ENCODE measurements around the gene MYCT1. TPM values are rescaled to one million over a fixed set of nuclear protein-coding genes. Genes with fewer than 3 reads are reported as not detected.
"Not testable (repeated sequence)": the region's sequence is repeated elsewhere in the genome, so short reads cannot be mapped to it uniquely, and the experiment has no call there.

The MYCT1 gene
- polyA plus RNA-seq, 1 experiment = 0.02 TPM

DNA sequence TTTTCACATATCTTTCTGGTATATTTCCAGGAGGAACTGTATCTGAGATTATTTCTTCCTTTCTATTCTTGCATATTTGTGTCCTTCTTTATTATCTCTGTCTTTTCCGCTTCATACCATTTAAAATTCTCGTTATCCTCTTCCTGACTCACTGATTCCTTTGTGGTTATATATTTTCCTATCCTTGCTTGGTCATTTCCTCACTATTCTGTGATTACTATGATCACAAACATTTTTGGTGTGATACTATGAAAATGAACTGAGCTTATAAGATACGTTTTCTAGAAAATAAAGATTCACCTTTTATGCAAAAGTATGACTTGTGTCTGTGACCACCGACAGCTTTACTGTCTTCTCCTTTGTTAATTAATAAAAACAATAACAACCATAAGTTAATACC lies 26.5 kb upstream of the MYCT1 start:
- DNase-seq (ENCODE audit: low read depth) = no peak
- Histone ChIP-seq H3K4me3 (ENCODE audit: low read depth, low read length) (no peak overlapping the region), H3K36me3 (ENCODE audit: control insufficient read depth, insufficient read depth, low read length) (no peaks in the 10 kb centered on the region), H3K27me3 (ENCODE audit: control insufficient read depth, insufficient read depth, low read length) (no peaks in the 10 kb centered on the region)
- TF ChIP-seq CTCF (IDR thresholded peaks at IDR 0.05; ENCODE audit: insufficient read depth, low read depth, low read length) = no peak
- CTCF ChIA-PET = interaction anchor here (1.2 to 7.0 kb wide), 5 partner anchors 9 to 187 kb away, joined by 3 to 63 read pairs (median 4); no protein-coding TSS in a partner anchor
- POLR2A ChIA-PET = no interaction called here

DNA sequence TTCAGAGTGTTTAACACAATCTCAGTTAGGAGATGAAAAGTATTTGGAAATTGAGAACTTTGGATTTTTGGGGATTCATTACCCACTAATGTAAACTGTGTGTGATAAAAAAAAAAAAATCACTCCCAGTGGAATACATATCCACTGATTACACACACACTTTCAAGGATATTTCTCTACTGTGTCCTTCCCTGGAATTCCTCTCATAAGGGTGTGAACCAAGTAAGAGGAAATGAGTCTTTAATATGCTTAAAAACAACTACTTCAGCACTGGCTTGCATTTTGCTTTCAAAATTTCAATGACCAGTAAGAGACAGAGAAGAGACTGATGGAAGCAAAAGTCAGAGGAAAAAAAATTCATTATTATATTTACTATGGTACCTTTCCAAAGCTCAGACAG lies 24.5 kb upstream of the MYCT1 start:
- no peaks in the 10 kb centered on the region for H3K27me3 ChIP-seq (ENCODE audit: control insufficient read depth, insufficient read depth, low read length)
- TF ChIP-seq CTCF (IDR thresholded peaks at IDR 0.05; ENCODE audit: insufficient read depth, low read depth, low read length) = no peak
- H3K4me3 ChIP-seq (ENCODE audit: low read depth, low read length) = no peak overlapping the region
- ChIA-PET CTCF (interaction anchor here (1.5 to 5.3 kb wide), 2 partner anchors 121 to 189 kb away, joined by 5 to 56 read pairs; no protein-coding TSS in a partner anchor), POLR2A (no interaction called here)
- no peak for DNase-seq (ENCODE audit: low read depth)
- H3K36me3 ChIP-seq (ENCODE audit: control insufficient read depth, insufficient read depth, low read length) = no peaks in the 10 kb centered on the region

DNA sequence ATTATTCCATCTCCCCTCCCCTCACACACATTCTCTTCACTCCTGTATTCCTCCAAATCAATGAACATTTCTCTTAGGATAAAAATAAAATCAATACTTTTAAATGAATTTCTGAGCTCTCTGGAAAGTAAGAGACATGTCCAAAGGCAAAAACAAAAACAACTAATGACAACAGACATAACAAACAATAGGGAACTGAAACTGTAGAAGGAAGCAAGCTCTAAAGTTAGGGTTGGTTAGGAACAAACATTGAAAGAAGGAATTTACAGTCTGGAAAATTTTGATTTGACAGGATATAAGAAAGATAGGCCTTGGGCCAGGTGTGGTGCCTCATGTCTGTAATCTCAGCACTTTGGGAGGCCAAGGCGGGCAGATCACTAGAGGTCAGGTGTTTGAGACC lies 17.5 kb upstream of the MYCT1 start:
- CTCF ChIA-PET = interaction anchor here (1.1 kb wide), 1 partner anchor 9 kb away, joined by 3 read pairs; no protein-coding TSS in a partner anchor
- POLR2A ChIA-PET = no interaction called here
- H3K36me3 ChIP-seq (ENCODE audit: control insufficient read depth, insufficient read depth, low read length) = no peaks in the 10 kb centered on the region

GRCh38 chr6:152680879-152681517 lies 16.7 kb upstream of the MYCT1 start:
- no peak for TF ChIP-seq CTCF (IDR thresholded peaks at IDR 0.05; ENCODE audit: insufficient read depth, low read depth, low read length)
- ChIA-PET POLR2A (no interaction called here), CTCF (no interaction called here)
- Histone ChIP-seq H3K36me3 (ENCODE audit: control insufficient read depth, insufficient read depth, low read length) (no peaks in the 10 kb centered on the region), H3K27me3 (ENCODE audit: control insufficient read depth, insufficient read depth, low read length) (no peaks in the 10 kb centered on the region), H3K4me3 (ENCODE audit: low read depth, low read length) (no peak overlapping the region)
- no peak for DNase-seq (ENCODE audit: low read depth)

More for the DNA sequence above, 17.5 kb upstream of the MYCT1 start:
- Histone ChIP-seq H3K4me3 (ENCODE audit: low read depth, low read length) (no peak overlapping the region), H3K27me3 (ENCODE audit: control insufficient read depth, insufficient read depth, low read length) (no peaks in the 10 kb centered on the region)
- no peak for TF ChIP-seq CTCF (IDR thresholded peaks at IDR 0.05; ENCODE audit: insufficient read depth, low read depth, low read length)
- no peak for DNase-seq (ENCODE audit: low read depth)

- H3K27me3 ChIP-seq (ENCODE audit: control insufficient read depth, insufficient read depth, low read length) = no peaks in the 10 kb centered on the region
- H3K36me3 ChIP-seq (ENCODE audit: control insufficient read depth, insufficient read depth, low read length) = no peaks in the 10 kb centered on the region
- POLR2A ChIA-PET = no interaction called here
- no peak for TF ChIP-seq CTCF (IDR thresholded peaks at IDR 0.05; ENCODE audit: insufficient read depth, low read depth, low read length)
- DNase-seq (ENCODE audit: low read depth) = no peak
- CTCF ChIA-PET = no interaction called here
- H3K4me3 ChIP-seq (ENCODE audit: low read depth, low read length) = no peak overlapping the region
These were observed 15.6 kb upstream of the MYCT1 start for GRCh38 chr6:152682141-152682540.

DNA sequence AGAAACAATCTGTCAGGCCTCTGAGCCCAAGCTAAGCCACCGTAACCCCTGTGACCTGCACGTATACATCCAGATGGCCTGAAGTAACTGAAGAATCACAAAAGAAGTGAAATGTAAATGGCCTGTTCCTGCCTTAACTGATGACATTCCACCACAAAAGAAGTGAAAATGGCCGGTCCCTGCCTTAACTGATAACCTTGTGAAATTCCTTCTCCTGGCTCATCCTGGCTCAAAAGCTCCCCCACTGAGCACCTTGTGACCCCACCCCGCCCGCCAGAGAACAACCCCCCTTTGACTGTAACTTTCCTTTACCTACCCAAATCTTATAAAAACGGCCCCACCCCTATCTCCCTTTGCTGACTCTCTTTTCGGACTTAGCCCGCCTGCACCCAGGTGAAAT lies 14.8 kb upstream of the MYCT1 start:
- POLR2A ChIA-PET; DNase-seq (ENCODE audit: low read depth); H3K36me3 ChIP-seq (ENCODE audit: control insufficient read depth, insufficient read depth, low read length); H3K27me3 ChIP-seq (ENCODE audit: control insufficient read depth, insufficient read depth, low read length); CTCF ChIA-PET; H3K4me3 ChIP-seq (ENCODE audit: low read depth, low read length): not testable (repeated sequence)

Measured in BJ (cell line).